Measurements from ENCODE around the gene FAM236A. TPM values are rescaled to one million over a fixed set of nuclear protein-coding genes. Genes with fewer than 3 reads are reported as not detected.
"Not testable (repeated sequence)": the region's sequence is repeated elsewhere in the genome, so short reads cannot be mapped to it uniquely, and the experiment has no call there.

FAM236A gene
- total RNA-seq (2014; rRNA removed; shearing (Covaris generic)) (not detected in 2 replicates), total RNA-seq (2022) (not detected in 2 replicates), Bru-seq, nascent RNA (not detected), BruChase-seq, experiment 1, labeled RNA remaining after a 6-hour chase (not detected), BruChase-seq, experiment 2, labeled RNA remaining after a 2-hour chase (not detected)
- long read RNA-seq: 0 reads

- H2AFZ ChIP-seq (ENCODE audit: low read length); H3K4me3 ChIP-seq (ENCODE audit: low read depth, low read length, poor library complexity, severe bottlenecking); H3K9me3 ChIP-seq (ENCODE audit: low read length); H3K4me2 ChIP-seq (ENCODE audit: low read length); POLR2A ChIA-PET; H3K4me1 ChIP-seq (ENCODE audit: insufficient read depth, low read length, poor library complexity, severe bottlenecking); BruUV-seq (replicated peaks); H3K27ac ChIP-seq (ENCODE audit: low read depth, low read length, poor library complexity, severe bottlenecking); H3K36me3 ChIP-seq (ENCODE audit: insufficient read depth, low read length); CTCF ChIA-PET (ENCODE audit: unreplicated experiment); DNase-seq (ENCODE audit: low spot score); H3K9me2 ChIP-seq (ENCODE audit: insufficient read depth, low read length); H3K79me2 ChIP-seq (ENCODE audit: insufficient read depth, low read depth, low read length); intact Hi-C loops (cut with micrococcal nuclease; ENCODE audit: unreplicated experiment); H4K20me1 ChIP-seq (ENCODE audit: insufficient read depth, low read length): not testable (repeated sequence)
Measured at GRCh38 chrX:72937906-72938305, at the start of gene FAM236A. Gene FAM236A, plus strand, starts transcription at chrX:72938206. Its CDS starts 57 bp downstream, at chrX:72938263.

- H3K9me2 ChIP-seq (ENCODE audit: insufficient read depth, low read length); CTCF ChIA-PET (ENCODE audit: unreplicated experiment); H3K4me3 ChIP-seq (ENCODE audit: low read depth, low read length, poor library complexity, severe bottlenecking); DNase-seq (ENCODE audit: low spot score); intact Hi-C loops (cut with micrococcal nuclease; ENCODE audit: unreplicated experiment); H2AFZ ChIP-seq (ENCODE audit: low read length); BruUV-seq (replicated peaks); H3K79me2 ChIP-seq (ENCODE audit: insufficient read depth, low read depth, low read length); H3K4me1 ChIP-seq (ENCODE audit: insufficient read depth, low read length, poor library complexity, severe bottlenecking); H3K27ac ChIP-seq (ENCODE audit: low read depth, low read length, poor library complexity, severe bottlenecking); H3K36me3 ChIP-seq (ENCODE audit: insufficient read depth, low read length); H4K20me1 ChIP-seq (ENCODE audit: insufficient read depth, low read length); H3K9me3 ChIP-seq (ENCODE audit: low read length); H3K4me2 ChIP-seq (ENCODE audit: low read length); POLR2A ChIA-PET: not testable (repeated sequence)
Measured at GRCh38 chrX:72889740-72890139, 48.3 kb upstream of the FAM236A start.

GRCh38 chrX:72912315-72912714, 25.7 kb upstream of the FAM236A start, which contains the start of gene FAM236C:
Gene FAM236C, plus strand, starts transcription at chrX:72912615. Its CDS starts 100 bp downstream, at chrX:72912715.
- H3K4me3 ChIP-seq (ENCODE audit: low read depth, low read length, poor library complexity, severe bottlenecking); CTCF ChIA-PET (ENCODE audit: unreplicated experiment); H3K4me2 ChIP-seq (ENCODE audit: low read length); H2AFZ ChIP-seq (ENCODE audit: low read length); H3K36me3 ChIP-seq (ENCODE audit: insufficient read depth, low read length); H3K27ac ChIP-seq (ENCODE audit: low read depth, low read length, poor library complexity, severe bottlenecking); intact Hi-C loops (cut with micrococcal nuclease; ENCODE audit: unreplicated experiment); POLR2A ChIA-PET; H3K79me2 ChIP-seq (ENCODE audit: insufficient read depth, low read depth, low read length); BruUV-seq (replicated peaks); DNase-seq (ENCODE audit: low spot score); H3K4me1 ChIP-seq (ENCODE audit: insufficient read depth, low read length, poor library complexity, severe bottlenecking); H3K9me3 ChIP-seq (ENCODE audit: low read length); H3K9me2 ChIP-seq (ENCODE audit: insufficient read depth, low read length); H4K20me1 ChIP-seq (ENCODE audit: insufficient read depth, low read length): not testable (repeated sequence)

- H4K20me1 ChIP-seq (ENCODE audit: insufficient read depth, low read length); H3K36me3 ChIP-seq (ENCODE audit: insufficient read depth, low read length); H3K9me2 ChIP-seq (ENCODE audit: insufficient read depth, low read length); H3K4me1 ChIP-seq (ENCODE audit: insufficient read depth, low read length, poor library complexity, severe bottlenecking); H3K79me2 ChIP-seq (ENCODE audit: insufficient read depth, low read depth, low read length); H2AFZ ChIP-seq (ENCODE audit: low read length); H3K27ac ChIP-seq (ENCODE audit: low read depth, low read length, poor library complexity, severe bottlenecking); intact Hi-C loops (cut with micrococcal nuclease; ENCODE audit: unreplicated experiment); H3K4me2 ChIP-seq (ENCODE audit: low read length); CTCF ChIA-PET (ENCODE audit: unreplicated experiment); DNase-seq (ENCODE audit: low spot score); POLR2A ChIA-PET; H3K4me3 ChIP-seq (ENCODE audit: low read depth, low read length, poor library complexity, severe bottlenecking); H3K9me3 ChIP-seq (ENCODE audit: low read length); BruUV-seq (replicated peaks): not testable (repeated sequence)
Measured at GRCh38 chrX:72916096-72916495, 21.9 kb upstream of the FAM236A start.

- POLR2A ChIA-PET; H3K36me3 ChIP-seq (ENCODE audit: insufficient read depth, low read length); H3K4me1 ChIP-seq (ENCODE audit: insufficient read depth, low read length, poor library complexity, severe bottlenecking); H3K27ac ChIP-seq (ENCODE audit: low read depth, low read length, poor library complexity, severe bottlenecking); CTCF ChIA-PET (ENCODE audit: unreplicated experiment); H3K9me3 ChIP-seq (ENCODE audit: low read length); H2AFZ ChIP-seq (ENCODE audit: low read length); BruUV-seq (replicated peaks); H3K4me3 ChIP-seq (ENCODE audit: low read depth, low read length, poor library complexity, severe bottlenecking); intact Hi-C loops (cut with micrococcal nuclease; ENCODE audit: unreplicated experiment); H3K79me2 ChIP-seq (ENCODE audit: insufficient read depth, low read depth, low read length); H3K4me2 ChIP-seq (ENCODE audit: low read length); H4K20me1 ChIP-seq (ENCODE audit: insufficient read depth, low read length); DNase-seq (ENCODE audit: low spot score); H3K9me2 ChIP-seq (ENCODE audit: insufficient read depth, low read length): not testable (repeated sequence)
Measured at GRCh38 chrX:72932283-72932682, 5.7 kb upstream of the FAM236A start.

GRCh38 chrX:72936455-72936854, 1.6 kb upstream of the FAM236A start:
- BruUV-seq (replicated peaks); H3K79me2 ChIP-seq (ENCODE audit: insufficient read depth, low read depth, low read length); H4K20me1 ChIP-seq (ENCODE audit: insufficient read depth, low read length); POLR2A ChIA-PET; H3K27ac ChIP-seq (ENCODE audit: low read depth, low read length, poor library complexity, severe bottlenecking); H3K9me2 ChIP-seq (ENCODE audit: insufficient read depth, low read length); H3K9me3 ChIP-seq (ENCODE audit: low read length); DNase-seq (ENCODE audit: low spot score); H3K4me3 ChIP-seq (ENCODE audit: low read depth, low read length, poor library complexity, severe bottlenecking); H3K36me3 ChIP-seq (ENCODE audit: insufficient read depth, low read length); intact Hi-C loops (cut with micrococcal nuclease; ENCODE audit: unreplicated experiment); H3K4me1 ChIP-seq (ENCODE audit: insufficient read depth, low read length, poor library complexity, severe bottlenecking); H3K4me2 ChIP-seq (ENCODE audit: low read length); CTCF ChIA-PET (ENCODE audit: unreplicated experiment); H2AFZ ChIP-seq (ENCODE audit: low read length): not testable (repeated sequence)
